HG02763 (cell line): ENCODE data around the gene FNBP1.
"Not testable (repeated sequence)": the region's sequence is repeated elsewhere in the genome, so short reads cannot be mapped to it uniquely, and the experiment has no call there.

Experiments used
- ATAC-seq: cut with Tn5 transposase; IDR thresholded peaks from one replicate; pipeline ENCODE4 v1.9.1; 2021; ENCODE audit warnings: mild to moderate bottlenecking, moderate library complexity; ENCODE audit not compliant: unreplicated experiment

Gene FNBP1

DNA sequence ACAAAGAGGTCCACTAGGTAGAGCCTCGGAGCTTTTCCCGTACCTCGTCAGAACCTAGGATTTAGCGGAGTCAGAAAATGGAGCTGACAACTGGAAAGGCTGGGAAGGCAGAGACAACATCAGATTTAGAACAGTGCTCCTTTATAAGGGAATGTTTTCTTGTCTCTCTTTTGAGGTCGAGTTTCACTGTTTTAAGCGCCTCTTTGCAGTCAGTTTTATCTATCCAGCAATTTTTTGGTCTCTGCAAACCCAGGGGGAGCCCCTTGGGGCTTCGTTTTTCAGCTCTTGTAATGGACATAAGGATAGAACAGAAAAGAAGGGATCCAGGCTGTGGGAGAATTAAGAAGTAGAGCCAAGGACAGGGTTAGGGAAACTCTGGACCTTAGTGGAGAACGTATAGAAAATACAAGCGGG is 80.5 kb downstream of the FNBP1 start:
- ATAC-seq, result no peak

DNA sequence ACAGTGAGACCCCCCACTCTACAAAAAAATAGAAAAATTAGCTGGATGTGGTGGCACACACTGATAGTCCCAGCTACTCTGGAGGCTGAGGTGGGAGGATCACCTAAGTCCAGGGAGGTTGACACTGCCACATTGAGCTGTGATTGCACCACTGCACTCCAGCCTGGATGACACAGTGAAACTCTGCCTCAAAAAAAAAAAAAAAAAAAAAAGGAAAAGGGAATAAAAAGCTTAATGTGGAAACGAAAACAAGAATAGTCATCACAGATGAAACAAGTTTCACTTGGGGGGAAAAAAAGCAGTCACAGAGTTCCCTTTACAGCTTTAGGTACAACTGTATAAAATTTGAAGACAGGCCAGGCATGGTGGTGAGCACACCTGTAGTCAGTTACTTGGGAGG is 84.2 kb downstream of the FNBP1 start:
- ATAC-seq, result no peak

DNA sequence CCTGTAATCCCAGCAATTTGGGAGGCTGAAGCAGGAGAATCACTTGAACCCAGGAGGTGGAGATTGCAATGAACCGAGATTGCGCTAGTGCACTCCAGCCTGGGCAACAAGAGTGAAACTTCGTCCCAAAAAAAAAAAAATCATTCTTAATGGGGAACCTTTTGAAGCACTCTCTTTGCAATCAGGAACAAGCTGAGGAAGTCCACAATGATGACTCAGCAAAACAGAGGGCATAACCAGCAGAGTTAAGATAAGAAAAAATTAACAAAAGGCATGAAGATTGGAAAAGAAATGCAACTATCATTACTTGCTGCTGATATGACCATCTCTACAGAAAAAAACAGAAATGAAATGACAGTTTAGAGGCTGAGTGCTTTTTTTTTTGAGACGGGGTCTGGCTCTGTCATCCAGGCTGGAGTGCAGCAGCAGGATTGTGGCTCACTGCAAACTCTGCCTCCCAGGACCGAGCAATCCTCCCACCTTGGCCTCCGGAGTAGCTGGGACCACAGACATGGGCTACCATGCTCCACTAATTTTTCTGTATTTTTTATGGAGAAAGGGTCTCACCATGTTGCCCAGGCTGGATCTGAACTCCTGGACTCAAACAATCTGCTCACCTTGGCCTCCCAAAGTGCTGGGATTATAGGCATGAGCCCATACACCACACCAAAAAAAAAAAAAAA is 88.0 kb downstream of the FNBP1 start:
- ATAC-seq, result no peak

DNA sequence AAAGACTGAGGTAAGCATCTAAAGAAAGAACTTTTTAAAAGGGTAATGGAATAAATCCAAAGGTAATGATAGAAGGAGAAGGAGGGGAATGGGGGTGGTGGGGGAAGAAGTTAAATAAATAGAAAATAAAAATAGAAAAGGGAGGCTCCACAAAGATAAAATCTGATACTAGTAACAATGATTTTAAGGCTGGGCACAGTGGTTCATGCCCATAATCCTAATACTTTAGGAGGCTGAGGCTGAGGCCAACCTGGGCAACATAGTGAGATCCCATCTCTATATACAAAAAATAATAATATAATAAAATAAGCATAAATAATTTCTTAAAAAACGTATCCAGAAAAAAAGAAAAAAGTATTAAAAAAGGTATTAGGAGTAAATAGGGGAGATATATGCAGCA is 89.3 kb downstream of the FNBP1 start:
- no peak for ATAC-seq

DNA sequence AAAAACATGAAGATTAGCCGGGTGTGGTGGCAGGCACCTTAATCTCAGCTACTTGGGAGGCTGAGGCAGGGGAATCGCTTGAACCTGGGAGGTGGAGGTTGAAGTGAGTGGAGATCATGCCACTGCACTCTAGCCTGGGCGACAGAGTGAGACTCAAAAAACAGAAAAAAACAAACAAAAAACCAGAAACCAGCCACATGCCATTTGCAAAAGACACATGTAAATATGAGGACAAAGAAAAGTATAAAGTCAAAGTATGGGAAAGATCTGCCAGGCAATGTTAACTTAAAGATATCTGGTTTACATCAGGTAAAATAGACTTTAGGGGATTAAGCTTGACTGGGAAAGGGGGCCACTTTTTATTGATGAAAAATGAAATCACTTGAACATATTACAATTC is 90.7 kb downstream of the FNBP1 start:
- no peak for ATAC-seq

DNA sequence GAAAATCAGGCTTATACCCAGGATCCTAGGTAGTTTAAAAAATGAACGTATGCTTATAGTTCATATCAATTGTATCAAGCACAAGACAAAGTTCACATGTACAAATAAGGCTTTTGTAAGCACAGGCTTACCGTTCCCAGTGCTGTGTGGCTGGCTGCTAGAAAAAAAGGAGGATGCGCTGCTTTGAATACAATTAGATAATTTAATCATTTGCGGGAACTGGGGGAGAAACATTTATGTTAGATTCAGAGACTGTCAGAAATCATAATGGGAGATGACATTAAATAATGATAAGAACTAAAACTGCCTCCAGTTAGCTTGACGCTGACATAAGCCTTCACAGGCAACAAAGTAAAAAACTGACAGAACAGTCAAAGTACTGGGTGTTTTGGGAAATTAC is 93.2 kb downstream of the FNBP1 start:
- no peak for ATAC-seq

DNA sequence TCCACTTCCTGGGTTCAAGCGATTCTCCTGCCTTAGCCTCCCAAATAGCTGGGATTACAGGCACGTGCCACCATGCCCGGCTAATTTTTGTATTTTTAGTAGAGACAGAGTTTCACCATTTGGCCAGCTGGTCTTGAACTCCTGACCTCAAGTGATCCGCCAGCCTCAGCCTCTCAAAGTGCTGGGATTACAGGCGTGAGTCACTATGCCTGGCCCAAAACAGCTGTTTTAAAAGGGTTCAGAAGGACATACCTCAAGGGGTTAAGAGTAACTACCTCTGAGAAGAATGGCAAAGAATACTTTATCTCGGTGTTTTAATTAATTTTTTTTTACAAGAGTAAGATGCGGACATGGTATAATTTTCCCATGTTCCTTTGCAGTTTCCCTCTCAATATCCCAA is 94.4 kb downstream of the FNBP1 start:
- ATAC-seq, result not testable (repeated sequence)

DNA sequence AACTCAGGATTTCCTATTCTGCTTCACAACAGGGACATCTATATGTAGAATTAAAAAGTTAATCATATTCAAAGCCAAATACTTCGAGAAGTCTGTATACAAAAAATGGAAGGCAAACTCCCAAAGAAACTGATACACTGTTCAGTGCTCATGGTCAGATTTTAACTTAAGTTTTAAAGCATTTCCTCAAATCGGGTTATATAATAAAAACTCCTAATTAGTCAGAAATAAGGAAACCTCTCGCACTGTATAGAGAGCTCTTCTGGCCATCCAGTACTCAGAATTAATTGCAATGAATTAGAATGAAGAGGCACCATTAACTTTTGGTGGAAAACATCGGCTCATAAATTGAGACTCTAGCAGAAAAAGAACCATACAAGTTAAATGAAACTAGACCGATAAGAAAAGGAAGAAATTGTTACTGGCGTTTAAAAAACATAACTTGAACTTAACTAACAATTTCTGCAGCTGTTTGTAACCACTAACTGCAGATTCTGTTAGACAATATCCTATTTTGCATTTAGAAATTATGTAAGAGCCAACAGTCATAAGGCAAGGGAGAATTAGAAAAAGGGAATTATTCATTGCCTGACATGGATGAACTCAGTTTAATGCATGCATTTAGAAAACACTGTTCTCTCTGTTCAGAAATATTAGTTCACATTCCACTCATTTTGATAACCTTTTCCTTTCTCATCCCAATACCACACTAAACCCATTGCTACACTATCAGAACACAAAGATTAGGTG is 96.6 kb downstream of the FNBP1 start:
- no peak for ATAC-seq

DNA sequence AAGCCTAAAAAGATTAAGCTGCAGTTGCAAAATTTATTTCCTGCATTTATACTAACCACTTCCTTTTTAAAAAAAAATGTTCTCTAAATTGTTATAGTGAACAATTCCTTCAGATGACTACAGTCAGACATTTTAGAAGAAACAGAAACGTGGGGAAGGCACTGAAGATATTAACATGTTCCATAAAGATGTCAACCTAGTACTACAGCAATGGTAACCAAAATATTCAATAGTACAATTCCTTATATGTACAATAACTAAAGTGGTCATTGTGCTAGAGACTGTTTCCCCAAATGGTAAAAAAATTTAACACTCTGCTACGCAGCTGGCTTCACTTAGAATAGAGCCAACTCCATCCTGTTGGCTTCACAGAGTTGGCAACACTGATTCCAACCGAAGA is 97.7 kb downstream of the FNBP1 start:
- ATAC-seq, result no peak

DNA sequence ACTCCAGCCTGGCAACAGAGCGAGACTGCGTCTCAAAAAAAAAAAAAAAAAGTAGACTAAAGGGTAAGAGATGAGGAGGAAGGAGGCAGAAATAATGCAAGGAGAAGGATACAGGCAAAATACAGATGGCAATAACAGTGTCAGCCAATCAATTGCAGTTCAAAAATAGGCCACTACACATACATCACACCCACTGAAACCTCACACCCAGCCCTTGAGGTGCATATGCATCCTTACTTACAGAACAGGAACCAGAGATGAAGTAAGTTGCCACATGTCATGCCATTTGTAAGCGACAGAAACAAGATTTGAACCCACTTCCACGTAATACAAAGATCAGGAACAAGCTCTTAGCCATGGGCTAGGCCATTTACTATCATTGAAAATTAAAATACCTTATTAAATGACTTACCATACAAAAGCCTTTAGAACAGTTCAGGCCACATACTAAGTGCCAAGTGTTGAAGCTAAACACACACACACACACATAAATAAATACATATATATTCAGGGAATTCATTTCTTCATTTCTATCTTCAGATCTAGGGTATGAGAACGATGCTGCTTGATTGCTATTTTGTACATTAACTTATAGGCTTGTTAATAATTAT is 98.4 kb downstream of the FNBP1 start:
- ATAC-seq, result no peak

DNA sequence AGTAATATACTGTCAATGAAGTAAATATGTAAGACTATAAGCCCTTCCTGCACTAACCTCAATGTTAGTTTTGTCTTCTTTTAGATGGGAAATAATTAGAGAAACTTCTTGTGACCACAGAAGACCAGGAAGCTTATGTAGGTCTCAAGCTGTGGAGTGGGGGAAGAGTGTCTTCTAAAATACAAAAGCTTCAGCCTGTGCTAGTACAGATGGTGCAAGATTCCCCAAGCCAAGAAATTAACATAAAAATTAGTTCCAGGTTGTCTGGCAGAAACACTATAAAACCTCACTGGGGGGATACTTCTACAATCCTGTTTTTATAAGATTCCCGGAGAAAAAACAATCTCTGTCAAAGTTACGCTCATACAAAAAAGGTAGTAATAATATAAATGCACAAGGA is 103.6 kb downstream of the FNBP1 start:
- no peak for ATAC-seq

DNA sequence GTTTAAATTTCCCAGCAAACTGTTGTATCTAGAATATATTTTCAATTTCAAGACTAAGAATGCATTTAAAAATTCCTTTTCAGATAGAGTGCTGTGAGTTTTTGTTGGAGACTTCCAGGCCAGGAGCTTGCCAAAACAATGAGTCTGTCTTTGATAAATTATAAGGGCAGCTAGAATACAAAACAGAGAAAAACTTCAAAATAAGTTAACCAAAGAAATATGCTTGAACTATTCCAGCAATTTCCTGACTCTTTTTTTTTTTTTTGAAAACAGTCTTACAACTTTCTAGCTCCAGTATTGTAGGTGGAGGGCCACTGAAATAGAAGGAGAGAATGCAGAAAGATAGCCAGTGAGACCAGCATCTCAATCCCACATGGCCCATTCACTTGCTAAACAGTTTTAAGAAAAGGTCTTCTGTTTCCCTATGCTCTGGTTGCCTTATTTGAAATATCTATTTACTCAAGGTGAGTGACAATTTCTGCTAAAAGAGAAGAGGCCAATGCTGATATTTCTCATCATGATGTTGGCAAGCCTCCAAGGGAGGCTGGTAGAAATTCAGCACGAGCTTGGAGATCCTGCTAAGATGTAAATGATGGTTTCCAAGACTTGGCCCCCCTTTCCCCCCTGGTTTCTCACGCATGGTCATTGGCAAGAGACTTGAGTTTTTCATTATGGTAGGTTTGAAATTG is 104.6 kb downstream of the FNBP1 start:
- no peak for ATAC-seq

DNA sequence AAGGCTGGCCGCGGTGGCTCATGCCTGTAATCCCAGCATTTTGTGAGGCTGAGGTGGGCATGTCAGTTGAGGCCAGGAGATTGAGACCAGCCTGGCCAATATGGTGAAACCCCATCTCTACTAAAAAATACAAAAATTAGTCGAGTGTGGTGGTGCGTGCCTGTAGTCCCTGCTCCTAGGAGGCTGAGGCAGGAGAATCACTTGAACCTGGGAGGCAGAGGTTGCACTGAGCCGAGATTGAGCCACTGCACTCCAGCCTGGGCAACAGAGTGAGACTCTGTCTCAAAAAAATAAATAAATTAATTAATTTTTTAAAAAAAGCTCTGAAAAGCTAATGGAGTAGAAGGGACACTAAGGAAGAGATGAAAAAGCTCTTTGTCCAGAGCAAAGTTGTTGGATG is 105.1 kb downstream of the FNBP1 start:
- not testable (repeated sequence) for ATAC-seq

DNA sequence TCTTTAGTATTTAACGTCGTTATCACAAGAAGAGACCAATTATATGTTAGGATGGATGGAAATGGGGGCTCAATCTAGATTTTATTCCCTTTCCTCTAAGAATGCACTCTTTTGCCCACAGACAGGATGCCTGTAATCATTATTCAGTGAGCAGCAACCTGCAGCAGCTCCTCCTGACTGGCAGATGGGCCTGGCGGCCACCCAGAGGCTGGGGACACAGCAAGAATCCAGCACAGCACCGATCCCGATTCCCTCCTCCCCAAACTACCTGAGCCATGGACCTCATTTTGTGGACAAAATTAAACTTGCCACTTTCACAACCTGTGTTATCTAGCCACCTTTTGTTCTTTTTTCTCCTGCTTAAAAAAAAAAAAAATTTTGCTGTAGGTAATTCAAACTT is 106.8 kb downstream of the FNBP1 start:
- ATAC-seq, result no peak

DNA sequence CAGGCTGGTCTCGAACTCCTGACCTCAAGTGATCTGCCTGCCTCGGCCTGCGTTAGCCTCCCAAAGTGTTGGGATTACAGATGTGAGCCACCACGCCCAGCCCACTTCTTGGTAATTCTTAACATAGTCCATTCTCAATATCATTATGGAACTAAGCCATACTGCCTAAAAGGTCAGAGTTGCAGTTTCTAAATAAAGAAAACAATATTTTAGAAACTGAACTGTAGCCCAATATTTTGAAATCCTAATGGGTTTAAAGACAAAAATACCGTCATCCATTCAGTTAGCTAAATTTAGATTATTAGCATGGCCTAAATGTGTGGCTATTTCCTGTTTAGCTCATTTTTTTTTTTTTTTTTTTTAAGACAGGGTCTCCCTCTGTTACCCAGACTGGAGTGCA is 108.2 kb downstream of the FNBP1 start:
- no peak for ATAC-seq

DNA sequence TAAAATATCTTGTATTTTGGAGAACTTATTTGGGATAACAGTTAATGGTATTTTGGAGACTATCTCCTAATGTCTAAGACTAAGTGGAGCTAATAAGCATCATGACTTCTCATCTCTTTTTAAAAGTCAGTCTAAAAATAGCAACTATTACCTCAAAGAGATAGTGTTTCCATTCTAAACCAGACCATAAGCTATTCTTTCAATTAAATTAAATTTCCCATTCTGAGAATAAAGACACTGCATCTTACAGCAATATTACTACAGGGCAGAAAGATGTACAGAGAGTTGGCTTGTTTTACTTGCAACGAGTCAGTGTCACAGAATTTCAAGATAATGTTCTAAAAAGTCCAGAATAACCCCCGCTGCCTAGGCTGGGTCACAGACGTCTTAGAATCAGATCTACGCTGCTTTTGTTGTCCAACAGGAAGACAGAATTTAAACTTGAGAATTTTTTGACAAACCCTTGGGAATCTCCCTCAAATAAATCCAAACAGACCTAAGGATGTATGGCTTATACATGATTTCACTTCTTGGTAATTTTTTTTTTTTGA is 108.9 kb downstream of the FNBP1 start:
- no peak for ATAC-seq

DNA sequence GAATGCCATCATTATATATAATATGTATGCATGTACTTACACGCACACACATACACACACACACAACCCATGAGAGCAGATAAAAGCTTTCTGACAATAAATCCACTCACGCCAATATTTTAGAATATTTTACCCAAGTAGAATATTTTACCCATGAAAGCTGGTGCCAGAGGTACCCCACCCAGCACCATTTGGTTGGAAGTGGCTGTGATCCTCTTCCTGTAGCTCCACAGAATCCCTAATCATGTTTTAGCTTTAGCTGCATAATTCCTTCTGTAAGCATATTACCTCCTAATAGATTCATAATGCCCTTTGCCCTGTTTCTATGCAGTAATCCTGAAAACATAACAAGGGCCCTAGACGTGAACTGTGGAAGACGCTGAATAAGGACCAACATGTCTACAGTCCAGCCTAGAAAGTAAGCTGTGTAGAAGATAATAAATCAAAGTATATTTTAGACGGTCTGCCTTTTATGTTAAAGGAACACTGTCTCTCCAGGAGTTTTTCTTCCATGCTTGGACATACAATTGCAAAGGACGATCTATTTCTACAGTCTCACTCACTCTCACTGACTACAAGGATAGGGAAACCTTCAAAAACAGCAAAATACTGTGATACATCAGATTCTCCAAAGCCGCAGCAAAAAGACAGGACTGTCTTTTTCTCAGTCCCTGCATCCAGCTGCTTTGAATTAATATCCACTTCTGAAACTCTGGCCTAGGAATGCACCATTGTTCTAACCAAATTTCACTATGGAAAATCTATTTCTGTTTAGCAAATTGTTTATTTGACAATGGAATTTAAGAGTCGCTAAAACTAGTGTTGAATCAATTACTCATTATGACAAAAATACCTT is 109.6 kb downstream of the FNBP1 start:
- ATAC-seq, result no peak

DNA sequence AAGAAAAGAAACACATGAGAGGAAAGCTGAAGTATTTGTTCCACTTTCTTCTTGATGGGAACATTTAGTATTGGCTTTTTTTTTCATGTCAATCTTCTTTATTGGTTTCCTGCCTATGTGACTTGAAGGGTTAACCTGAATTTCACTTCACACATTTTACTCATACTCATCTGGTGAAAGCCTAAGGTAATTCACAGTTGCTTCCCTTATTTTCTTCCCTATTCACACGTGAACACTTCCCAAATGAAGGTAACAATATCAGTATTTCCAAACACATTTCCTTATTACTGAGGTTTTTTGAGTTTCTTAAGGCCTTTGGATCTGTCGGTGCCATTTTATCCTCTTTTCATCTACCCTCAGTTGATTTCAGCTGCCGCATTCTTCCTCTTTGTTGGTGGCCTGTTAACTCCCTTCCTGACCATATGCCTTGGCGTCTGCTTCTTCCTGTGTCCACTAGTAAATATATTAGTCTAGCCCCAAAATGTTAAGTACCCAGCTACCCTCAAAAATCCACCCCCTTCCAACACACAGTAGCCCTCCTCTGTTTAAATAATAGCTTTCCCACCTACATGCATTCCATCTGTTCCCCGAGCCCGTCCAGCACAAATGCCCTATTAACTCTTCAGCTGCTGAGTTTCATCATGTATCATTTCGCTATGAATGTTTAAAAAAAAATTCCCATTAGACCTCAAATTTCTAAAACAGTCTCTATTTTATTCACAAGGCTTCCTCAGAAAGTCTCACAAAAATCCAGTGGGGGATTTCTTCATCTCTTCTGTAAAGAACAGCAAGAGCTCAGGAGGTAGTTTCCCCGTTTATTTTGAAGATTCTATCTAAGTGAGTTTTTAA is 110.5 kb downstream of the FNBP1 start:
- ATAC-seq, result no peak

DNA sequence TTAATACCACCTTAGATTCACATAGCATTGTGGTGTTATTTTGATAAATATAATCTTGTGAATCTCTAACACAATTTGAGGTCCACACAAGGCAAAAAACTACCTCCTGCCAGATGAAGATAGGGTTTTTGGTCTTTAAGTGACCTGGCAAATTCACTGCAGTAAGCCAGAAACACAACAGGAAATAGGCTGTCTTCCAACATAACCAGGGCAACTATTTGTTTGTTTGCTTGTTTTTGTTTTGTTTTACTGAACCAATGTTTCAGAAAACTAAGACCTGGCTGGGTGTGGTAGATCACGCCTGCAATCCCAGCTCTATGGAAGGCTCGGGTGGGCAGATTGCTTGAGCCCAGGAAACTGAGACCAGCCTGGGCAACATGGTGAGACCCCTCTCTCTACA is 112.2 kb downstream of the FNBP1 start:
- no peak for ATAC-seq
